ENCODE data around the gene SFXN2.

The SFXN2 gene

GRCh38 chr10:102704915-102705314 lies 9.5 kb upstream of the SFXN2 start:
- no peak overlapping the region for H3K27ac ChIP-seq (ENCODE audit: low read length)
- no peak overlapping the region for H3K4me3 ChIP-seq (ENCODE audit: low read length)
- H3K36me3 ChIP-seq (replicated peaks; ENCODE audit: insufficient read depth, low read length), result no peaks in the 10 kb centered on the region
- no peaks in the 10 kb centered on the region for H3K4me1 ChIP-seq (ENCODE audit: low read length)
- H3K27me3 ChIP-seq (replicated peaks; ENCODE audit: insufficient read depth, low read length), result no peaks in the 10 kb centered on the region
- DNase-seq, result no peak
- TF ChIP-seq EZH2phosphoT487 (IDR thresholded peaks at IDR 0.05; ENCODE audit: low read length), result no peak
- TF ChIP-seq EZH2 (optimal IDR thresholded peaks at IDR 0.05; ENCODE audit: low read depth, low read length), result no peak
- H3F3A ChIP-seq (ENCODE audit: insufficient read depth, low read length), result no peaks in the 10 kb centered on the region; the same call in 1 of the 2 replicates
- peaks cover 50% of the 10 kb centered on the region for H3K79me2 ChIP-seq (ENCODE audit: low read length)
- no peak overlapping the region for H2AFZ ChIP-seq (ENCODE audit: low read length)
- H3K9ac ChIP-seq (ENCODE audit: low read length), result no peak overlapping the region
- no peaks in the 10 kb centered on the region for H4K20me1 ChIP-seq (ENCODE audit: insufficient read depth, low read length)
- H3K4me2 ChIP-seq (ENCODE audit: low read depth, low read length), result no peak overlapping the region
- H3K9me3 ChIP-seq (replicated peaks; ENCODE audit: insufficient read depth, low read length), result no peaks in the 10 kb centered on the region
- no peaks in the 10 kb centered on the region for H3K9me2 ChIP-seq (replicated peaks; ENCODE audit: insufficient read depth, low read length)

DNA sequence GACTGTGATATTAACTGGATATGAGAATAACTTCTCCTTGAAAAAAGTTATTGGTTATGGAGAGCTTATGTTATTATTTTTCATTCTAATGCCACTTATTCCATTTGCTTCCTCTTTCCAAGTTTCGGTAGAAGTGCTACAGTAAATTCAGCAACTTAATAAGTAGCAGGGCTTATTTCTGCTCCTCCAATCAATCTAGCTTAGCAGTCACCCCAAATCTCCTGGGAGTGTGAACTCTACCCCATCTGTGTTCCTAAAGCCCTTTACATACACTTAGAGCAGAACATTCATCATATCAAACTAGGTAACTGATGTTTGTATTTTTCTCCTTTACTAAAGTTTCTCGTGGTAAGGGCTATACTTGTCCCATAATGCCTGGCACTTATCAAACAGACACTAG lies 8.9 kb upstream of the SFXN2 start:
- H3K4me3 ChIP-seq (ENCODE audit: low read length), result no peak overlapping the region
- H3K27ac ChIP-seq (ENCODE audit: low read length), result no peak overlapping the region
- H3K4me1 ChIP-seq (ENCODE audit: low read length), result no peaks in the 10 kb centered on the region
- H3K9me3 ChIP-seq (replicated peaks; ENCODE audit: insufficient read depth, low read length), result no peaks in the 10 kb centered on the region
- H3K36me3 ChIP-seq (replicated peaks; ENCODE audit: insufficient read depth, low read length), result no peaks in the 10 kb centered on the region
- H3K9me2 ChIP-seq (replicated peaks; ENCODE audit: insufficient read depth, low read length), result no peaks in the 10 kb centered on the region
- H2AFZ ChIP-seq (ENCODE audit: low read length), result no peak overlapping the region
- no peaks in the 10 kb centered on the region for H4K20me1 ChIP-seq (ENCODE audit: insufficient read depth, low read length)
- H3F3A ChIP-seq (ENCODE audit: insufficient read depth, low read length), result no peaks in the 10 kb centered on the region; the same call in 1 of the 2 replicates
- H3K9ac ChIP-seq (ENCODE audit: low read length), result no peak overlapping the region
- TF ChIP-seq, protein P1, sequence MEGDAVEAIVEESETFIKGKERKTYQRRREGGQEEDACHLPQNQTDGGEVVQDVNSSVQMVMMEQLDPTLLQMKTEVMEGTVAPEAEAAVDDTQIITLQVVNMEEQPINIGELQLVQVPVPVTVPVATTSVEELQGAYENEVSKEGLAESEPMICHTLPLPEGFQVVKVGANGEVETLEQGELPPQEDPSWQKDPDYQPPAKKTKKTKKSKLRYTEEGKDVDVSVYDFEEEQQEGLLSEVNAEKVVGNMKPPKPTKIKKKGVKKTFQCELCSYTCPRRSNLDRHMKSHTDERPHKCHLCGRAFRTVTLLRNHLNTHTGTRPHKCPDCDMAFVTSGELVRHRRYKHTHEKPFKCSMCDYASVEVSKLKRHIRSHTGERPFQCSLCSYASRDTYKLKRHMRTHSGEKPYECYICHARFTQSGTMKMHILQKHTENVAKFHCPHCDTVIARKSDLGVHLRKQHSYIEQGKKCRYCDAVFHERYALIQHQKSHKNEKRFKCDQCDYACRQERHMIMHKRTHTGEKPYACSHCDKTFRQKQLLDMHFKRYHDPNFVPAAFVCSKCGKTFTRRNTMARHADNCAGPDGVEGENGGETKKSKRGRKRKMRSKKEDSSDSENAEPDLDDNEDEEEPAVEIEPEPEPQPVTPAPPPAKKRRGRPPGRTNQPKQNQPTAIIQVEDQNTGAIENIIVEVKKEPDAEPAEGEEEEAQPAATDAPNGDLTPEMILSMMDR (IDR thresholded peaks at IDR 0.05; ENCODE audit: low read length), result no peak
- TF ChIP-seq EZH2 (optimal IDR thresholded peaks at IDR 0.05; ENCODE audit: low read depth, low read length), result no peak
- TF ChIP-seq EZH2phosphoT487 (IDR thresholded peaks at IDR 0.05; ENCODE audit: low read length), result no peak
- H3K27me3 ChIP-seq (replicated peaks; ENCODE audit: insufficient read depth, low read length), result no peaks in the 10 kb centered on the region
- no peak for DNase-seq
- H3K79me2 ChIP-seq (ENCODE audit: low read length), result peaks cover 56% of the 10 kb centered on the region
- H3K4me2 ChIP-seq (ENCODE audit: low read depth, low read length), result no peak overlapping the region

- Histone ChIP-seq H3K36me3 (replicated peaks; ENCODE audit: insufficient read depth, low read length) (no peaks in the 10 kb centered on the region), H3K9ac (ENCODE audit: low read length) (no peak overlapping the region), H3K27ac (ENCODE audit: low read length) (no peak overlapping the region), H4K20me1 (ENCODE audit: insufficient read depth, low read length) (no peaks in the 10 kb centered on the region), H3K27me3 (replicated peaks; ENCODE audit: insufficient read depth, low read length) (no peaks in the 10 kb centered on the region), H3K9me2 (replicated peaks; ENCODE audit: insufficient read depth, low read length) (no peaks in the 10 kb centered on the region), H3F3A (ENCODE audit: insufficient read depth, low read length) (peaks cover 25% of the 10 kb centered on the region), H3K4me3 (ENCODE audit: low read length) (no peak overlapping the region), H3K79me2 (ENCODE audit: low read length) (peaks cover 89% of the 10 kb centered on the region), H2AFZ (ENCODE audit: low read length) (no peak overlapping the region), H3K4me1 (ENCODE audit: low read length) (peaks cover 4% of the 10 kb centered on the region; the same call in 1 of the 2 replicates), H3K9me3 (replicated peaks; ENCODE audit: insufficient read depth, low read length) (no peaks in the 10 kb centered on the region), H3K4me2 (ENCODE audit: low read depth, low read length) (no peak overlapping the region)
- no peak for DNase-seq
- TF ChIP-seq EZH2phosphoT487 (IDR thresholded peaks at IDR 0.05; ENCODE audit: low read length), result no peak
- TF ChIP-seq, protein P1 (IDR thresholded peaks at IDR 0.05; ENCODE audit: low read length), result no peak
- no peak for TF ChIP-seq EZH2 (optimal IDR thresholded peaks at IDR 0.05; ENCODE audit: low read depth, low read length)
Measured at GRCh38 chr10:102710609-102711008, 3.8 kb upstream of the SFXN2 start.

- H3K9me2 ChIP-seq (replicated peaks; ENCODE audit: insufficient read depth, low read length), result no peaks in the 10 kb centered on the region
- H2AFZ ChIP-seq (ENCODE audit: low read length), result peak overlapping the region; percentile 5; the same call in 1 of the 2 replicates
- peaks cover 25% of the 10 kb centered on the region for H3F3A ChIP-seq (ENCODE audit: insufficient read depth, low read length)
- H3K27me3 ChIP-seq (replicated peaks; ENCODE audit: insufficient read depth, low read length), result no peaks in the 10 kb centered on the region
- no peaks in the 10 kb centered on the region for H3K9me3 ChIP-seq (replicated peaks; ENCODE audit: insufficient read depth, low read length)
- peak; percentile 32 for DNase-seq
- peak overlapping the region; percentile 78; the same call in 1 of the 2 replicates for H3K27ac ChIP-seq (ENCODE audit: low read length)
- H3K36me3 ChIP-seq (replicated peaks; ENCODE audit: insufficient read depth, low read length), result no peaks in the 10 kb centered on the region
- H3K4me2 ChIP-seq (ENCODE audit: low read depth, low read length), result peak overlapping the region; percentile 73
- H3K79me2 ChIP-seq (ENCODE audit: low read length), result peaks cover 92% of the 10 kb centered on the region
- H3K4me1 ChIP-seq (ENCODE audit: low read length), result peaks cover 11% of the 10 kb centered on the region
- H4K20me1 ChIP-seq (ENCODE audit: insufficient read depth, low read length), result no peaks in the 10 kb centered on the region; the same call in 1 of the 2 replicates
- TF ChIP-seq, protein P1 (IDR thresholded peaks at IDR 0.05; ENCODE audit: low read length), result no peak
- TF ChIP-seq EZH2 (optimal IDR thresholded peaks at IDR 0.05; ENCODE audit: low read depth, low read length), result no peak
- no peak for TF ChIP-seq EZH2phosphoT487 (IDR thresholded peaks at IDR 0.05; ENCODE audit: low read length)
- peak overlapping the region; percentile 99 for H3K4me3 ChIP-seq (ENCODE audit: low read length)
- peak overlapping the region; percentile 94 for H3K9ac ChIP-seq (ENCODE audit: low read length)
Measured at GRCh38 chr10:102712089-102712488, 2.3 kb upstream of the SFXN2 start.
